PFSK-1 (cell line): Measurements from ENCODE around the gene IER5.

Source experiments
- REST ChIP-seq, 2 experiments: IDR thresholded peaks; 2 replicates each; pipeline versions ENCODE4 v1.6.1 to v1.8.0; 2011 to 2012; ENCODE audit warnings: low read depth in 2 of 2, low read length in 2 of 2, control low read depth in 1 of 2, inconsistent platforms in 1 of 2, mild to moderate bottlenecking in 1 of 2, moderate library complexity in 1 of 2; ENCODE audit not compliant: insufficient read depth in 1 of 2
- SIN3A ChIP-seq: IDR thresholded peaks from 2 replicates; pipeline ENCODE4 v1.6.1; 2012; ENCODE audit warnings: mild to moderate bottlenecking, low read length, moderate library complexity, borderline replicate concordance; ENCODE audit not compliant: insufficient read depth
- TAF1 ChIP-seq: IDR thresholded peaks from 2 replicates; pipeline ENCODE4 v1.6.1; 2012; ENCODE audit warnings: low read length, control low read depth, borderline replicate concordance; ENCODE audit not compliant: insufficient read depth

DNA sequence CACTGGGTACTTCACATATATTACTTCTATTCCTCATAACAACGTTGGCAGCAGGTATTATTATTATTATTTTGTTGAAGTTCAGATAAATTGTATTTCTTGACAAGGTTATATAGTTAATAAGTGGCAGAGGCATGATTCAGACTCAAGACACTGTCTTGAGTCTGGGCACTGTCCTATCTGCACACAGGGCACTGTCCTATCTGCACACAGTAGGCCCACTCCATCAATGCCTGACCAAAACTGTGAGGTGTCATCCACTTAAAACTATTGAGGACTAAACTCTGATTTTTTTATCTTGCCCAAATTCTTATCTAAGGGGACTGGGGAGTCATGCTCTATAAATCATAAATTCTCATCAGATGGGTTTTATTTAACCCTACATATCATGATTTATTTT, 23.8 kb upstream of the IER5 start:
- TF ChIP-seq TAF1 (no peak), REST (IDR thresholded peaks at IDR 0.05; ENCODE audit: insufficient read depth in 1 of 2, low read depth in 2 of 2, low read length in 2 of 2) (no peak), SIN3A (no peak)
